SU-DHL-6 (cell line): ENCODE measurements around the gene UGGT2.

ENCODE experiments used
- CTCF ChIP-seq: fragments of 200-600 bp; sonication (generic); IDR thresholded peaks from one replicate; pipeline ENCODE4 v1.5.1; 2017; ENCODE audit warnings: antibody characterized with exemption, mild to moderate bottlenecking, low read length, moderate library complexity; ENCODE audit not compliant: insufficient read depth, poor library complexity, severe bottlenecking
- EZH2phosphoT487 ChIP-seq: fragments of 200-600 bp; sonication (generic), shearing (Covaris generic); conservative IDR thresholded peaks from 2 replicates; pipeline ENCODE4 v1.6.1; 2018; ENCODE audit warnings: mild to moderate bottlenecking, antibody characterized with exemption, low read length, moderate library complexity, mixed read lengths

DNA sequence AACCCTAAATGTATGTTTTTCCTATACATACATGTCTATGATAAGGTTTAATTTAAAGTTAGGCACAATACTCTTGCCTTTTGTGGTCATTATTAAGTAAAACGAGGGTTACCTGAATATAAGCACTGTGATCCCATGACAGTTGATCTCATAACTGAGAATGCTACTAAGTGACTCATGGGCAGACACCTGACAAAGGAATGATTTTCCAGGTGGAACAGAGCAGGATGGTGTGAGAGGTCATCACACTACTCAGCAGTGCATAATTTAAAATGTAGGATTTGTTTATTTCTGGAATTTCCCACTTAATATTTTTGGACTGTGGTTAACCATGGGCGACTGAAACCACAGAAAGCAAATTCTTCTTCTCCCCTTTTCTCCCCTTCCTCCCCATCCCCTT, 178.9 kb downstream of the UGGT2 start:
- TF ChIP-seq CTCF (no peak), EZH2phosphoT487 (no peak)
